HuH-7.5 (cell line): ENCODE measurements around the gene SCUBE1.
"Not testable (repeated sequence)": the region's sequence is repeated elsewhere in the genome, so short reads cannot be mapped to it uniquely, and the experiment has no call there.

ENCODE experiments used
- DNase-seq: peaks from one replicate; pipeline ENCODE4 v3.0.0; 2011; ENCODE audit warnings: low spot score

SCUBE1 gene

DNA sequence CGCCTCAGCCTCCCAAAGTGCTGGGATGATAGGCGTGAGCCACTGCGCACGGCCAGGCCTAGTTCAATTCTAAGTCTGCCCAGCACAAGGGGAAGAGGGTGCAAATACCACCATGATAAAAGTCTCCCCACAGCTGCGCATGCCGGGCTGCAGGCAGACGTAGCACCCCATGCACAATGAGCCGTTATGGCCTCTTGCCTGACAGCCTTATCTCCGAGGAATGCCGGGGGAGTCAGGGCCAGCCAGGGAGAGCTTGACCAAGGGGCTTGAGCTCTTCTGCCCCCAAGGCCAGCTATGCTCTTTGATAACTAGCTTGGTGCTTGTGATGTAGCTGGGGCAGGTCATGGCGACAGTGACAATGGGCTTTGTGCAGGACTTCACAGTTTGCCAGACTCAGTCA lies 13.7 kb upstream of the SCUBE1 start:
- no peak for DNase-seq

DNA sequence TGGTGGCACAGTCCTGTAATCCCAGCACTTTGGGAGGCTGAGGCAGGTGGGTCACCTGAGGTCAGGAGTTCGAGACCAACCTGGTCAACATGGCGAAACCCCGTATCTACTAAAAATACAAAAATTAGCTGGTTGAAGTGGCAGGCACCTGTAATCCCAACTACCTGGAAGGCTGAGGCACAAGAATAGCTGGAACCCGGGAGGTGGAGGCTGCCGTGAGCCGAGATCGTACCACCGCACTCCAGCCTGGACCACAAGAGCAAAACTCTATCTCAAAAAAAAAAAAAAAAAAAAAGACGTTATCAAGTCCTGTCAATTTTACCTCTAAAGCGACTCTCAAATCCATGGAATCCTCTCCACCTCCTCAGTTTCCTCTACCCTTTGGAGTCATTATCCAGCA lies 12.5 kb upstream of the SCUBE1 start:
- not testable (repeated sequence) for DNase-seq

DNA sequence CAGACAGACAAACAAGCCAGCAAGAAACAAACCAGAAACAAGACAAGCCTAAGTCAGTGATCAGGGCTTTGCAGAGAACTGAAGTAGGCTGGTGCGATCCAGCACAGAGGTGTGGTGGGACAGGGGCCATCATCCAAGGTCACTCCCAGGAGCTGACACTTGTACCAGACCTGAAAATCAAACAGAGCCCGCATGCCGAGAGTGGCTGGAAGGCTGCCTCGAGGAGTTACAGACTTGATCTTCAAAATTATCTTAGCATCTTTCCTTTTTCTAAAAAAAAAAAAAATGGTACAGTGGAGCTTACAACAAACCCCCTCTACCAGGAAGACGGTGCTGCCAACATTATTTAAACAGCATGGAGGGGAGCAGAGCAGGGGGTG lies 8.8 kb upstream of the SCUBE1 start:
- DNase-seq, result no peak

DNA sequence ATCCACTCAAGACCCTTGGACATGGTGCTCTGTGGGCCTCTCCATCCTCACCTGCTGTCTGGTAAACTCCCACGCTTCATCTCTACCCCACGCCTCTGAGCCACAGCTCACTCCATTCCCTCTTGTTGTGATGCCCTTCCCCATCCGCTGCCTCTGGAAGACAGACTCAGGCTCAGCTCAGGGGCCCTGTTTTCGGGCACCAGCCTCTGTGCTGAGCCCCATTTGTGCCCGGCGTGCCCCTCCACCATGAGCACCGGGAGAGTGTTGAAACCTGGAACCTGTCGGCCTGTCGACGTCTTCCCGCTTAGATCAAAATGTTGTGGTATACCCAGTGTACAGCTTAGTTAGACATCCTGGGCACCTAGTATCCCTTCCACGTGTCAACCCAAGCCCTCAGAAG lies 6.5 kb upstream of the SCUBE1 start:
- no peak for DNase-seq

DNA sequence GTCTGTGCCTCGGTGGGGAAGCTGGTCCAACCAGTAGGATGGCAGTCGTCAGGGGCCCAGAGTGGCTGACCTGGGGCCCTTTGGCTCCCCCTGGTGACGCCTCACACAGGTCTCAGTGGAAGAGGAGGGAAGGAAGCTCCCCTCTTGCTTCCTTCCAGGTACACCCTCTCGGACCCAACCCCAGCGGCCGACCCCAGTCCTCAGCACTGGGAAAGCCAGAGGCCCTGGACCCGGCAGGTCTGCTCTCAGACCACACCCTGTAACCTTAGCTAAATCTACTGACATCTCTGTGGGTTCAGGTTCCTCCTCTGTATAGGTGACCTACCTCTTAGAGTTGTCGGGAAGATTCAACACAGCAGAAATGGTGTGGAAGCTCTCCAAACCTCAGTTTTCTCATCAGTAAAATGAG lies 3.4 kb upstream of the SCUBE1 start:
- peak; percentile 81 for DNase-seq

DNA sequence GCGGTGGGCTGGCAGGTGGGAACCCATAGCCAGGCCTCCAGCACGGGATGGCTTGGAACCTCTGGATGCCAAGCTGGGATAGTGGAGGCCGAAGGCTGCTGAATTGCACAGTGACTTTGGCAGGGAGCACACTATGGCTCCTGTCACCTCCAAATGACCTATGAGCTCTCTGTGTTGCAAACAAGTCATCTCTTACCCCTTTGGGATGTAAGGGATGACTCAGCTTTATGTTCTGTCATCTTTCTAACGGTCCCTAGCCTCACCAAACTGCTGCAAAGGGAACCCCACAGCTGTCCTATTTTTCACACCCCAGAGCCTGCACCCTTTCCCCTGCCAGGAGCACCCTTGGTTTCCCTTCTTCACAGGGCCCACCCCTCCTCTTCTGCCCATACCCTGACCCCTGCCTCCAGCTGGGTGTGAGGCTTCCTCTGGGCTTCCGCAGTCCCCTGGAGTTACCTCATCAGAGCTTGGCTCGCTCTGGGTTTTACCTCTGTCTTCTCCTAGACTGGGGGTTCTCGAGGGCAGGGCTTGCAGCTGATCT lies 2.7 kb upstream of the SCUBE1 start:
- DNase-seq, result no peak

DNA sequence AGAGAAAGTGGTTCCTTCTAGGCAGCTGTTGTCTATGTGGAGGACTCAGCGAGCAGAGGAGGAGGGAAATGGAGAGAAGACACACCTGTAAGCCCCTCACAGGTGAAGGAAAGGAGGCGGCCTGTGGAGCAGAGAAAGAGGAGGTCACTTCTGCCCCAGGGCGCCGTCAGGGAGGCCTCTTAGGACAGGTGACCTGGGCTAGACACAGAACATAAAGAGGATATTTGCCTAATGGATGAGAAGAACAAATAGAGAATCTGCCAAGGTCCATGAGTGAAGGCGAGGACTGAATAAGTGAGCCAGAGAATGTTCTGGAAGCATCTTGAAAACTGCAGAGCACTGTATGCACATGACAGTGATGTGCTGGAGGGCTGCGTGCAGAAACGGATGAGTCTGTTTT lies 2.2 kb upstream of the SCUBE1 start:
- DNase-seq, result no peak

DNA sequence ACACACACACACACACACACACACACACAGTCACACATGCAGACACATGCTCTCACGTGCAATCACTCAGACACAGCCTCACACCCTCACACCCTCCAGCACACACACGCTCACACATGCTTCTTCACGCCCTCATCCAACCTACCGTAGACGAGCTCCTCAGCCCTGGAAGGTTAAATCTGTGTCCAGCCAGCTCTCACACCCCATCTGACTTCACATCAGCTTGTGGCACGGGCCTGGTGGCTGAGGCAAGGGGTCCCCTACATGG lies 1.3 kb upstream of the SCUBE1 start:
- no peak for DNase-seq

DNA sequence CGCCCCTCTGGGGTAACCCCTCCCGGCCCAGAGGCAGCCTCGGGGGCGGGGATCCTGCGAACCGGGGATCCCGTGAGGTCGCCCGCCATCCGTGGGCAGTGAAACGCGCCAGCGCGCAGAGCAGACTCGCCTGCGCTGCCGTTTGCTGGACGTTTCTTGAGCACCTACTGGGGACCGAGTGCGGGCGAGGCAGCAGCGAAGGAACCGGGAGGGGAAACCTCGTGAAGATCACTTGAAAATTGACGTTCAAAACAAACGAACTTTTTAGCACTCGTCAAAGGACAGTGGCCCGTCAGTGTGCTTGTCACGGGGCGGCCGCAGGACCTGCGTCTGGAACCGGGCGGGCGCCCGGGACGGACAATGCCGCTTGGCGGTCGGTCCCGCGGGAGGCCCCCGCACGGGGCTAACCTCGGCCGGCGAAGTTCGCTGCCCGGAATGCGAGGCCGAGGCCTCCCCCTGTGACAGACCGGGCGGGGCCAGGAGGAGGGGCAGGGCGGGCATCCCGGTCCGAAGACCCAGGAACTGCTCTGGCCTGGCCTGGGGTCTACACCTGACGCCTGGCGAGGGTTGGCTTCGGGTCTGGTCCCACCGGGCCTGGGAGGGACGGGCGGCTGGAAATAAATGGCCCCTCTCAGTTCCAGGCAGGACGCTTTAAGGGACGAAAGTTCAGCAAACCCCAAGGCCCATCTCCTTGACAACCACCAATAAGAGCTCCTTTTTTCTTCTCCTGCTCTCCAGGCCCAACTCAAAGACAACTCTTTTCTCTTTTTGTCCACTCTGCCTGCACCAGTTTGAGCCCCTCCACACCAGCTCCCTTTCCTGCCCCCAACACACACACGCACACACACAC lies 723 bp upstream of the SCUBE1 start:
- no peak for DNase-seq

DNA sequence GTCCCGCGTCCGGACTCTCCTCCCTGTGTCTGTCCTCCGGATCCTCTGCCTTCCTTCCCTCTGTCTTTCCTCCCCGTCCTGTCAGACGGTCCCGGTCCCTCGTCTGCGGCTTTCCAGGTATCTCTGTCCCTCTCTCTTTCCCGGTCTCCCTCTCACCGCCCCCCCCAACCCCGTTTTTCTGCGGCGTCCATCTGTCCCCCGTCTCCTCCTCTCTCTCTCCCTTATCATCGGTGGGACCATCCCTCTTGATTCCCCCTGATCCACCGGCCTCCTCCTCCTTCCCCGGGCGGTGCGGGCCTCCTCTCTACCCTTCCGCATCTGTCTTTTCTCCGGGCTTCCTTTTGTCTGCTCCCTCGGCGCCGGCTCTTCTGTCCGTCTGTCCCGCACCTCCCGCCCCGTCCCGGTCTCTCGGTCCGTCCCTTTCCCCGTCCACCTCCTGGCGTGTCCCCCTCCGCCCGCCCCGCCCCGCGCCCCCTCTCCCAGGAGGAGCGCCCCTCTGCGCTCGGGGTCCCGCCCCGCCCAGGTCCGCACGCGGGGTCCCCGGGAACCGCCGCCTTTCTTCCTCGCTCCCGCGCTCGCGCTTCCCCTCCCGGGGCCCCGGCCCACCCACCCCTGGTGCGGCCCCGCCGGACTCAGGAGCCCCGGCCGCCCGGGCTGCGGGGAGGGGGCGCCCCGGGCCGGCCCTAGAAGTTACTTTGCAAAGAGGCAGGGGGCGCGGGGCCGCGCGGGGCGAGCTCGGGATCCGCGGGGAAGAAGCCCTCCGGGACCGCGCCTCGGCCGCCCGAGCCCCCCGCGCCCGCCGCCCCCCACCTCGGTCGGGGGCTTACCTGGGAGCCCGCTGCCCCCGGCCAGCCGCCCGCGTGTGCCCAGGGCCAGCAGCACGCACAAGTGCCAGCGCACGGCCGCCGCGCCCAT lies 568 bp downstream of the SCUBE1 start:
- DNase-seq, result no peak

DNA sequence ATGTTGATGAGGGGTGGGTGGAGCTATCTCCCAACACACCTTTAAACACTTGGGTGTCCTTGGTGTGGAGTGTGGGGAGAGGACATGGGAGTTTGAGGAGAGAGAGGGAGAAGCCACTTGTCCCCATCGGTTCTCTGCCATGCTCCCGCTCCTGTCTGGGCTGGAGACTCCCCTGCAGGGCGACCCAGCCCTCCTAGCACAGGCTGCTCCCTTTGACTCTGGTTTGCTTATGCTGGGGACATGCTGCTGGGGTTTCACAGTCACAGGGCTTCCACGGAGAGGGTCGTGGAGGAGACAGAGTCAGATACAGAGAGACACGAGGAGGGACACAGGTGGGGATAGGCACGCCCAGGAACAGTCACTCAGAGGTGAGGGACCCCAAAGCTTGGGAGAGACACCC lies 1.6 kb downstream of the SCUBE1 start:
- DNase-seq, result no peak

DNA sequence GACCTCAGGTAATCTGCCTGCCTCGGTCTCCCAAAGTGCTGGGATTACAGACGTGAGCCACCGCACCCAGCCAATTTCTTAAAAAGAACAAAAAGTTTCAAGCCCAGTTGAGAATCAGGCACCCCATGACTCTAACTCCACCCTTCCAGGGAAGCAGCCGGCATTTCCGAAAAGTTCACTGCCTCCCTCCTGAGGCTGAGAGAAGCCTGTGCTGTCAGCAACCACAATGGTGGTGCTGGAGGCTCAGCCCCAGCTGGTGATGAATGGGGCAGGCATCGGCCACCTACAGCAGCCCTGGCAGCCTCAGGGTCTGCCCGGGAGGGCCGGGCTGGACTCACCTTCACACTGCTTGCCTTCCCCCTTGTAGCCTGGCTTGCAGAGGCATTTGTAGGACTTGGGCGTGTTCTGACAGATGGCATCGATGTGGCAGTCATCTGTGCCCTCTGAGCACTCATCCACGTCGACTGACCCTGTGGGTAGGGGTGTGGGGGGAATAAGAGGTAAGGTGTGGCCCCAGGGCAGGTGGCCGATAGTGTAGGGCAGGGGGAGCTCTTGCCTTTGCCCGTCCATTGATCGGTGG lies 4.3 kb downstream of the SCUBE1 start:
- DNase-seq, result no peak

DNA sequence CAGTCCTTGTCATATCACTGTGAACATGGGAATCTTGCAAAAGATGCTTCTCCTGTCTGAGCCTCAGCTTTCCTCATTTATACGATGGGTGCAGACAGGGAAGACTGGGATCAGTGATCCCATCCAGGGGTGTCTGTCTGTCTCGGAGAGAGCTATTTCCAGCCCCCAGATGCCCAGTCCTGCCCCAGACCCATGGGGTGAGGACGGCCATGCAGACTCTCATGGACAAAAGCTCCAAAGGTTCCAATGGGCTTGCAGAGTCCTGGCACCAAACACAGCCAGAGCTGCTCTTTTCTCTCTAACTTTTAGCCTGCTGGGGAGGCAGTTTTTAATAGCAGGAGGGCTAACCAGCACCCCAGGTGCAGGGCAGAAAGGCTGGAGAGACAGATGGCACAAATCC lies 5.2 kb downstream of the SCUBE1 start:
- DNase-seq, result no peak

DNA sequence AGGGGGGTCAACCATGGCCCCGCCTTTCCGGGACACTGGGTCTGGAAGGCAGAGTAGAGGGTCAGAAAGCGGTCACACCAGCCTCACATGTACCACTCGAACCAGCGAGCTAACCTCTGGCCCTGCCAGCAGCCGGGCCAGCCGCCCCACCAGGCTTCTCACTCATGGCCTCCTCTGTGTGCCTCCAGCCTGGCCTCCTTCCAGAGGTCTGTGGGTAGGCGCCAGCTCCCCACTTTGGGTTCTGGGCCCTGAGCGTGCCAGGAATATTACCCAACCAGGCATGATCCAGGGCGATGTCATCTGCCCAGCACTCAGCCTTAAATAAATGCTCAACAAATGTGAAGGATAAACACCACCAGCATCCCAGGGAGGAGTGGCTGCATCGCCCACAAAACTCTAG lies 5.8 kb downstream of the SCUBE1 start:
- DNase-seq, result no peak

DNA sequence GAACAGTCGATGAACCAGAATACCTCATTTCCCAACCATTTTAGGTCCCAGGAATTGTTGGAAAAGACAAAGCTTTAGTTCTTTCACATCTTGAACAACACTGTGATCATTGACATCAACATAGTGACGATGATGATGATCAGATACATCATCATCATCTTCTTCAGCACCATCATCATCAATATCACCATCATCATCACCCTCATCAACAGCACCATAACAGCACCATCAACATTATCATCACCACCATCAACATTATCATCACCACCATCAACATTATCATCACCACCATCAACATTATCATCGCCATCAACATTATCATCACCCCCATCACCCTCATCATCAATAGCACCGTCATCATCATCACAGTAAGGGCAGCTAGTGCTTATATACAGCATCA lies 8.8 kb downstream of the SCUBE1 start:
- DNase-seq, result no peak

DNA sequence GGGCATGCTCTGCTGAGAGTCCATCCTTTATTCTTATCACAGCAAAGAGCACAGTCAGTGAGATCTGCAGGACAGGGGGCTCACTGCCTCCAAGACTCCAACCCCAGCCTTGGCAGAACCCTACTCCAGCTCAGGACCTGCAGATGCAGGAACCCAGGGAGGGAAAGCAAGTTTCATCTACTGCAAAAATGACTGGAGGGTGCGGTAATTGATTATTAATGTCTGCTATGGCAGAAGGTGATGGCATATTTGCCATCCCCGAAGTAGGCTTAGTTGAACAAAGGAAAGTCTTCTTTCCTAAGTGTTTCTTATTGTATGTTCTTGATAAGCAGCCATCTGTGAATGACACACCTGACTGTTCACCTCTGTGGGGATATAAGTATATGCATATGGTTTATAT lies 9.2 kb downstream of the SCUBE1 start:
- no peak for DNase-seq

DNA sequence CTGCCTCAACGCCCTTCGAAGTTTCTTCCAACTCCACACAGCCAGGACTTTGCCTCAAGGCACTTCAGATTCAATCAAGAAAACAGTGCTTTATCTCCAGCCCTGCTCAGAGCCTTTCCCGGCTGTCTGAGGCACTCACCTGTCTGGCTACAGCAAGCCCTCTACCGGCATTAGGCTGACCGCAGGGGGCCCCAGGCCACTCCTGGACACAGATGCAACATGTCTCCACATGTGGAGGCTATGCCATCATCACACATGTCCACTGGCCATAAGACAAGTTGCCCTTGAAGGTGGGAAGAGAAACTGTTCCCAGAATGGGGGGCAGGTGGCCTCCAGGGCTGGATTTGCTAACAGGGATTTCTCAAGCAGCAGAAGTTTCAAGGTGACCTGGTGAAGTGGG lies 10.0 kb downstream of the SCUBE1 start:
- no peak for DNase-seq

DNA sequence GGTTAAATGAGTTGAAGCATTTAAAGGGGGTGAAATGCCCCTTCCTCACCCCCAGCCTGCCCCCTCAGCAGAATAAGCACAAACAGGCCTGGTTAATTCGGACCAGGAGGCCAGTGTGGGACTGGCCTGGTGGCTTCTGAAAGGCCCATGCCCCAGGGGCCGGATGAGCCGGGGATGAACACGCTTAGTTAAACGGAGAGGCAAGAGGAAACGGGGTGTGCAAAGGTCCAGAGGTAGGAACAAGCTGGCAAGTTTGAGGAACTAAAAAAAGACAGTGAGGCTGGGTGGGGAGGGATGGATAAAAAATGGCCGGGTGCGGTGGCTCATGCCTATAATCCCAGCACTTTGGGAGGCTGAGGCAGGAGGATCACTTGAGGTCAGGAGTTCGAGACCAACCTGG lies 11.5 kb downstream of the SCUBE1 start:
- no peak for DNase-seq

DNA sequence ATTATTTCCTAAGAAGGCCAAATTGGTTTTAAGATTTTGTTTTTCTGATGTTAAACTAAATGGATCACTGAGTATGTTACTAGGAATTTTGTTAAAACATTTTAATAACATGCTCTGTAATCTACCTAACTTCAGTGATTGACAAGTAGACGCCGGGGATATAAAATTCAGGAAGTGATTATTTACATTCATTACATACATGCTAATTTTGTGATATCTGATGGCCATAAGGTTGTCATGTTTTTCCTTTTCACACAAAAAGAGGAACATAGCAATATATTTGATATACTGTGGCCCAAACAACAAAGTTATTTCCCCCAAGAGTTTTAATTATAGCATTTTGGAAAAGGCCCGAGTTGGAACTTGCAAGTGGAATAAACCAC lies 12.1 kb downstream of the SCUBE1 start:
- DNase-seq, result no peak

DNA sequence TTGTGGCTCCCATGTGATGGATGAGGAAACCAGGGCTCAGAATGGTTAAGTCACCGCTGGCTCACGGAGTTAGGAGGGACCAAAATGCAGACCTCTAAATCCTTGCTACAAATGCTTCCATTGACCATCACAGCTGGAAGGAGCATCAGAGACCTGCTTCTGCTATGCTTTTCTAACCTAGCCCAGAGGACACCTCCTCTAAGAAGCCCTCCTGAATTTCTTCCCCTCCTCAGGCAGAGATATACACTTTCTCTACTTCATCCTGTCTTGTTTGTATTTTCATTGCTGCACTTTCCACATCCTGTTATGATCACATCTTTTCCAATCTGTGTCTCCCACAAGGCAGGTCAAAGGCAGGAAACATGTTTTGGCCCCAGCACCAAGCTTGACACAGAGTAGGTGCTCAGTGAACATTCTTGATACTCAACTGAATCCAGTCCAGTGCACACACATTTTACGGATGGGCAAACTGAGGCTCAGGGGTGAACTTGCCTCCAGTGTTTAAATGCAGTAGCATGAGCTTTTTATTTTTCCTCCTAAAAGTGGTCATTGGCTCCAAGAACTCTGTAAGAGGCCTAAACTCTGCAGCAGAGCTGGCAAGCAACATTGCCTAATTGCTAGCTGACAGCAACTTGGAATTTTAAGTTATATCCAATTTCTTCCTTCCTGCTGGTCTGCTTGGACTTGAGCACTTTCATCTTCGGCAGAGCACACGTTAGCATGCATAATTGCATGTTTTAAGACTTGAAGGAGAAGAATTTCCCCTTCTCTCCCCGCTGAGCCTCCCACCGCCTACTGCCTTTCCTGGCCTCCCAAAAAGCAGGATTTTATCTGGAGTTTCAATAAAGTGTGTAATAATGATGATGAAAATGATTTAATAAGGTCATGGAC lies 12.7 kb downstream of the SCUBE1 start:
- DNase-seq, result no peak

DNA sequence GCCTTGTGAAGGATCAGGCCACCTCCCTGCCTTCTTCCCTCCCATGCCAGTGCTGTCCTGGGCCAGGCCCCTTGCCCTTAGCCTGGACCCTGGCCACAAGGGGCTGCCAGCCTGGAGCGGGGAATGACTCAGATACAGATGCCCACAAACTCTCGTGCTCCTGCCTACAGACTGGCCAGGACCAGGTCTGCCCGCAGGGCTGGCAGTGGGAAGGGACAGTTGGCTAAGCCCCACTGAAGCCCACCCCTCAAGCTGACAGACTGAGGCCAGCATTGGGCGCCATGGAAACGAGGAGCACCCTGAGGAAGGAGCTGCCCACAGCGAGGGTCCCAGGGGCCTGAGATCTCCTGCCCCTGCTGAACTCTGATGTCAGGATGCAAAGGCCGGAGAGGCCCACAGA lies 14.1 kb downstream of the SCUBE1 start:
- no peak for DNase-seq

DNA sequence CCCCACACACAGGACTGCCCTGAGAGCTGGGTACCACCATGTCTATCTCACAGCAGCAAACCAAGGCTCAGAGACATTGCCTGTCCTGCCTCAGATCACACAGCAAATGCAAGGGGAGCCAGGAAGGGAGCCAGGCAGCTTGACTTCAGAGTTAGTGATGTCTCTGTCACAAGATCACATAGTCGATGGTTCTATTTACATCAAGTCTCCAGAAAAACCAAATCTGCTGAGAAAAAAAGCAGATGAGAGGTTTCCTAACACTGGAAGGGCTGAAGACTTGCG lies 16.1 kb downstream of the SCUBE1 start:
- no peak for DNase-seq
